Measurements from ENCODE around the gene PRRT1.

DNA sequence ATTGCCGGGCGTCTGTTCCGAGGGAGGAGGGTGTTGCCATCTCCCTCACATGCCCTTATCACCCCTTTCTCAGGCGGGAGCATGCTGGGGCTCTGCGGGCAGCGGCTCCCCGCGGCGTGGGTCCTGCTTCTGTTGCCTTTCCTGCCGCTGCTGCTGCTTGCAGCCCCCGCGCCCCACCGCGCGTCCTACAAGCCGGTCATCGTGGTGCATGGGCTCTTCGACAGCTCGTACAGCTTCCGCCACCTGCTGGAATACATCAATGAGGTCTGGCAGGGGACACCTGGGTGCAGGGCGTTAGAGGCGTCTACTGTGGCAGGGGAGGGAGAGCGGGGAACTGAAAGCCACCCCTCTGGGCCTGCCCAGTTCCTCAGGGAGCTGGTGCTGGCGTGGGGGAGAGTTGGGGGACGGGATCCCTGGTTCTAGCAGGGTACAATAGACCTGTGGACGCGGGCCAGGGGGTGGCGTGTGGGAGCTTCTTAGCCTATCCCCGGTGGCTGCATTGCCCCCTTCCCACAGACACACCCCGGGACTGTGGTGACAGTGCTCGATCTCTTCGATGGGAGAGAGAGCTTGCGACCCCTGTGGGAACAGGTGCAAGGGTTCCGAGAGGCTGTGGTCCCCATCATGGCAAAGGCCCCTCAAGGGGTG, 2.9 kb upstream of the PRRT1 start:
- TF ChIP-seq, protein P1, sequence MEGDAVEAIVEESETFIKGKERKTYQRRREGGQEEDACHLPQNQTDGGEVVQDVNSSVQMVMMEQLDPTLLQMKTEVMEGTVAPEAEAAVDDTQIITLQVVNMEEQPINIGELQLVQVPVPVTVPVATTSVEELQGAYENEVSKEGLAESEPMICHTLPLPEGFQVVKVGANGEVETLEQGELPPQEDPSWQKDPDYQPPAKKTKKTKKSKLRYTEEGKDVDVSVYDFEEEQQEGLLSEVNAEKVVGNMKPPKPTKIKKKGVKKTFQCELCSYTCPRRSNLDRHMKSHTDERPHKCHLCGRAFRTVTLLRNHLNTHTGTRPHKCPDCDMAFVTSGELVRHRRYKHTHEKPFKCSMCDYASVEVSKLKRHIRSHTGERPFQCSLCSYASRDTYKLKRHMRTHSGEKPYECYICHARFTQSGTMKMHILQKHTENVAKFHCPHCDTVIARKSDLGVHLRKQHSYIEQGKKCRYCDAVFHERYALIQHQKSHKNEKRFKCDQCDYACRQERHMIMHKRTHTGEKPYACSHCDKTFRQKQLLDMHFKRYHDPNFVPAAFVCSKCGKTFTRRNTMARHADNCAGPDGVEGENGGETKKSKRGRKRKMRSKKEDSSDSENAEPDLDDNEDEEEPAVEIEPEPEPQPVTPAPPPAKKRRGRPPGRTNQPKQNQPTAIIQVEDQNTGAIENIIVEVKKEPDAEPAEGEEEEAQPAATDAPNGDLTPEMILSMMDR (conservative IDR thresholded peaks at IDR 0.05; ENCODE audit: low read length), result peak; percentile 75
- TF ChIP-seq EZH2phosphoT487 (IDR thresholded peaks at IDR 0.05; ENCODE audit: borderline replicate concordance, low read depth, low read length), result no peak

Data from OCI-LY7 (cell line).